K562 (cell line): Measurements from ENCODE around the gene FSTL3. TPM values are rescaled to one million over a fixed set of nuclear protein-coding genes. Genes with fewer than 3 reads are reported as not detected.

Experiments
- FOXO4 ChIP-seq: fragments of 450-650 bp; formaldehyde crosslinking; IDR thresholded peaks from 2 replicates; pipeline ENCODE4 v1.4.0; 2020; ENCODE audit warnings: mild to moderate bottlenecking, moderate library complexity
- ZNF133 ChIP-seq: fragments of 250-450 bp; sonication (Bioruptor Pico); IDR thresholded peaks from 2 replicates; pipeline ENCODE4 v1.4.0; 2020; ENCODE audit warnings: mild to moderate bottlenecking
- polyA plus RNA-seq, 8 experiments: library from polyadenylated mRNA; depleted of rRNA in 4 of 8; stranded (reverse) in 5 of 8; unstranded in 3 of 8; fragments of >200 nt; fragmentation: Nextera tagmentation in 2 of 8; fragmentation: Illumina TruSeq in 1 of 8; extraction: Ambion mirVana in 2 of 8; extraction: Trizol in 1 of 8; gene quantifications; 2 replicates each; pipeline versions ENCODE4 v1.2.1 to v1.2.3, GENCODE V29; 2011 to 2014; ENCODE audit warnings: inconsistent platforms in 1 of 8, missing spikeins in 1 of 8
- total RNA-seq, 7 experiments: library from RNA; depleted of rRNA in 6 of 7; stranded (reverse); fragments of >200 nt in 6 of 7; fragmentation: Illumina TruSeq in 2 of 7; extraction: Trizol in 2 of 7; gene quantifications; 2 replicates each; pipeline versions ENCODE4 v1.2.1 to v1.2.3, GENCODE V29; 2011 to 2021; ENCODE audit warnings: low replicate concordance in 1 of 7
- TF ChIP-seq, protein P1 (sequence below), 2 experiments: fragments of 450-650 bp in 1 of 2; IDR thresholded peaks; 2 replicates each; pipeline ENCODE4 v1.6.1; 2011 to 2017; ENCODE audit warnings: low read depth in 2 of 2, antibody characterized with exemption in 1 of 2, borderline replicate concordance in 1 of 2, low read length in 1 of 2, mild to moderate bottlenecking in 1 of 2, mixed read lengths in 1 of 2; ENCODE audit not compliant: control insufficient read depth in 1 of 2
- TF ChIP-seq, protein P2 (sequence below): fragments of 250-450 bp; sonication (Bioruptor Pico); IDR thresholded peaks from 2 replicates; pipeline ENCODE4 v1.8.0; 2021; ENCODE audit warnings: moderate library complexity, mild to moderate bottlenecking, inconsistent platforms

The FSTL3 gene
- total and polyA plus RNA-seq, 9 of the 15 experiments (the other 6 are each of a cell fraction or from before 2014, with no cell fraction given) = 0.35 to 6.8 (median 4.2) TPM; not detected in 1

GRCh38 chr19:731000-731399, 54.8 kb downstream of the FSTL3 start (continued):
- TF ChIP-seq, protein P1, sequence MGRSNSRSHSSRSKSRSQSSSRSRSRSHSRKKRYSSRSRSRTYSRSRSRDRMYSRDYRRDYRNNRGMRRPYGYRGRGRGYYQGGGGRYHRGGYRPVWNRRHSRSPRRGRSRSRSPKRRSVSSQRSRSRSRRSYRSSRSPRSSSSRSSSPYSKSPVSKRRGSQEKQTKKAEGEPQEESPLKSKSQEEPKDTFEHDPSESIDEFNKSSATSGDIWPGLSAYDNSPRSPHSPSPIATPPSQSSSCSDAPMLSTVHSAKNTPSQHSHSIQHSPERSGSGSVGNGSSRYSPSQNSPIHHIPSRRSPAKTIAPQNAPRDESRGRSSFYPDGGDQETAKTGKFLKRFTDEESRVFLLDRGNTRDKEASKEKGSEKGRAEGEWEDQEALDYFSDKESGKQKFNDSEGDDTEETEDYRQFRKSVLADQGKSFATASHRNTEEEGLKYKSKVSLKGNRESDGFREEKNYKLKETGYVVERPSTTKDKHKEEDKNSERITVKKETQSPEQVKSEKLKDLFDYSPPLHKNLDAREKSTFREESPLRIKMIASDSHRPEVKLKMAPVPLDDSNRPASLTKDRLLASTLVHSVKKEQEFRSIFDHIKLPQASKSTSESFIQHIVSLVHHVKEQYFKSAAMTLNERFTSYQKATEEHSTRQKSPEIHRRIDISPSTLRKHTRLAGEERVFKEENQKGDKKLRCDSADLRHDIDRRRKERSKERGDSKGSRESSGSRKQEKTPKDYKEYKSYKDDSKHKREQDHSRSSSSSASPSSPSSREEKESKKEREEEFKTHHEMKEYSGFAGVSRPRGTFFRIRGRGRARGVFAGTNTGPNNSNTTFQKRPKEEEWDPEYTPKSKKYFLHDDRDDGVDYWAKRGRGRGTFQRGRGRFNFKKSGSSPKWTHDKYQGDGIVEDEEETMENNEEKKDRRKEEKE (IDR thresholded peaks at IDR 0.05; ENCODE audit: borderline replicate concordance in 1 of 2, control insufficient read depth in 1 of 2, low read depth in 2 of 2, low read length in 1 of 2) = no peak
- no peak for TF ChIP-seq FOXO4 (CRISPR knock-in tag)
- TF ChIP-seq ZNF133 = no peak
- TF ChIP-seq, protein P2, sequence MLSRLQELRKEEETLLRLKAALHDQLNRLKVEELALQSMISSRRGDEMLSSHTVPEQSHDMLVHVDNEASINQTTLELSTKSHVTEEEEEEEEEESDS (CRISPR knock-in tag) = no peak
